ENCODE measurements around the gene RNF13. TPM values are rescaled to one million over a fixed set of nuclear protein-coding genes. Genes with fewer than 3 reads are reported as not detected.
"Not testable (repeated sequence)": the region's sequence is repeated elsewhere in the genome, so short reads cannot be mapped to it uniquely, and the experiment has no call there.

Gene RNF13
- total RNA-seq, 2 experiments from 2014 or later, result 30.4 to 32.8 TPM

- ChIA-PET POLR2A (no interaction called here), CTCF (no interaction called here)
Observed at GRCh38 chr3:149796026-149796425, 17.0 kb upstream of the RNF13 start.

- POLR2A ChIA-PET, result no interaction called here
Observed at GRCh38 chr3:149800693-149801092, 12.3 kb upstream of the RNF13 start.

GRCh38 chr3:149801195-149801594 is 11.8 kb upstream of the RNF13 start:
- ChIA-PET POLR2A (no interaction called here), CTCF (no interaction called here)

More at GRCh38 chr3:149800693-149801092, 12.3 kb upstream of the RNF13 start:
- CTCF ChIA-PET, result no interaction called here

DNA sequence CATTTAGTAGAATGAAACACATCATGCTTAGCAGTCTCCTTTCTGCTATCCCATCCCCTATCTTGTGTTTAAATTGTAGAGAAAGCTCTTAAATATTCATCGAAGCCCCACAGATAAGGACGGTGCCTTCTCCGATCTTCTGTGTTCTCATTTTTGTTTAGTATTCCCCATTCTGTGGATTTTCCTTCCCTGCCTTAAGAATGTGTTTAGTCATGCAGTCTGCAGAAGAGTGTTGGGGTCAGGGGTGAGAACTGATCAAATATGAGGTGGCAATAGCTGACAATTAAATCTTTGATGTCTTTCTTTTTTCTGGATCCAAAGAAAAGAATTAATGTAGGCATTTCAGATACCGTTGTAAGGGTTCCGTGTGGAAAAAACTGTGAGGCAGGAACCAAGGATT is 11.4 kb upstream of the RNF13 start:
- POLR2A ChIA-PET, result no interaction called here
- CTCF ChIA-PET, result no interaction called here

- ChIA-PET POLR2A (no interaction called here), CTCF (no interaction called here)
Observed at GRCh38 chr3:149806171-149806778, 6.7 kb upstream of the RNF13 start.

DNA sequence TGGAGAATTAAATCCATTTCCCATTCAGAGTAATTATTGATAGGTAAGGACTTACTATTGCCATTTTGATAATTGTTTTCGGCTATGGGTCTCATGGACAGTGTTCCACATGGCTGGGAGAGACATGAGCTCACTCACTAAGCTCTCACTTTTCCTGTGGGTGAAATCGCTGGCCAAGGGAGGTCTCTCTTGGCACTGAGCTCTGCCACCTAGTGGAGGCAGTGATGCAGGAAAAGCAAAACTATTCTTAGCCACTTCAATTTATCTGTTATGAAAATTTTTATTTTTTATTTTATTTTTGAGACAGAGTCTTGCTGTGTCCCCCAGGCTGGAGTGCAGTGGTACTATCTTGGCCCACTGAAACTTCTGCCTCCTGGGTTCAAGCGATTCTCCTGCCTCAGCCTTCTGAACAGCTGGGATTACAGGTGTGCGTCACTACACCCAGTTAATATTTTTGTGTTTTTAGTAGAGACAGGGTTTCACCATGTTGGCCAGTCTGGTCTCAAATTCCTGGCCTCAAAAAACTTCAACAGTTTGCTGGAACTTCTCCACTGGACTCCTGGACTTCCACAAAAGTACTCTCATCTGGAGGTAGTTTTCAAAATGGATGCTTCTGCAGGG is 4.7 kb upstream of the RNF13 start:
- ChIA-PET POLR2A (no interaction called here), CTCF (interaction anchor here (0.7 to 2.2 kb wide), 17 partner anchors 10 to 317 kb away, joined by 3 to 6 read pairs (median 3); no protein-coding TSS in a partner anchor)

- POLR2A ChIA-PET, result no interaction called here
- CTCF ChIA-PET, result interaction anchor here (0.8 kb wide), 1 partner anchor 303 kb away, joined by 3 read pairs; no protein-coding TSS in a partner anchor
Observed at GRCh38 chr3:149809699-149810098, 3.3 kb upstream of the RNF13 start.

GRCh38 chr3:149810846-149811245 is 2.2 kb upstream of the RNF13 start:
- POLR2A ChIA-PET, result no interaction called here
- CTCF ChIA-PET, result no interaction called here

- ChIA-PET POLR2A (no interaction called here), CTCF (no interaction called here)
Observed at GRCh38 chr3:149812165-149812605, 830 bp upstream of the RNF13 start.

DNA sequence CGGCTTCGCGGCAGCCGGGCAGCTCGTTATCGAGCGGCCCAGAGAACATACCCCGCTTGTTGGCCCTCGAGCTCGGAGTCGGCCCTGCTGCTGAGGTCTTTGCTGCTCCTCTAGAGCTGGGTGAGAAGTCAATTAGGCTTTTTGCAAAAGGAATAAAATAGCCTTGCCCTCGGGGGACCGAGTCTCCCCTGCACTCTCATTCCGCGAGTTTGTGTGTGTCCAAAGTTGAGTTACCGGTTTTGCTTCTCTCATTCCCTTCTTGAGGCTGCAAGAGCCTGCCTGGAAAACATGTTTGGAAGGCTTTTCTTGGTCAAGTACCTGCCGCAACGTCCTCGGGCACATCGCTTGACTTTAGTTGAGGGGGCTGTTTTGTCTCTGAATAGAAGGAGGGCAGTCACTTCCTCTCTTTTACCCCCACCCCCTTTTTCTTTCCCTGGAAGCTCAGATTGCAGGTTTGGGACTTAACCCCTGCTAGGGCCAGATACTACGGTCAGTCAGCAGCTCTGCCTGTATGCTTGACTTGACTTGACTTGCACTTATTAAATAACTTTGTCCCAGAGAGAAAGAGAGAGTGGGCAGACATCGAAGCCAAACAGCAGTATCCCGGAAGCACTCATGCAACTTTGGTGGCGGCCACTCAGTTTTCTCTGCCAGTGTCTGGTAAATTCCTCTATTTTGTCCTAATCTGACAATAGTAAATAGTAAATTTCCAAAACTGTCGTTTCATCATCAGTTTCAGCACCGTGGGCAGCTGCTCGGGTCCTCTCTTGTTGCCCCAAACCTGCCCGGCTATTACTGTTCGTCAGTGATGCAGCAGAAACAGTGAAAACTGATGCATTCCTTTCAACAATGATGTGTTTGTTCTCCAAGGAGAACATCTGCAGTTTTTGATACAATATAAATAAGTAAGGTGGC is 609 bp downstream of the RNF13 start:
- CTCF ChIA-PET, result interaction anchor here (0.7 kb wide), 1 partner anchor 61 kb away, joined by 3 read pairs; the partner anchor contains the start of gene COMMD2
- POLR2A ChIA-PET, result interaction anchor here (0.6 kb wide), 1 partner anchor 26 kb away, joined by 3 read pairs; no protein-coding TSS in a partner anchor

DNA sequence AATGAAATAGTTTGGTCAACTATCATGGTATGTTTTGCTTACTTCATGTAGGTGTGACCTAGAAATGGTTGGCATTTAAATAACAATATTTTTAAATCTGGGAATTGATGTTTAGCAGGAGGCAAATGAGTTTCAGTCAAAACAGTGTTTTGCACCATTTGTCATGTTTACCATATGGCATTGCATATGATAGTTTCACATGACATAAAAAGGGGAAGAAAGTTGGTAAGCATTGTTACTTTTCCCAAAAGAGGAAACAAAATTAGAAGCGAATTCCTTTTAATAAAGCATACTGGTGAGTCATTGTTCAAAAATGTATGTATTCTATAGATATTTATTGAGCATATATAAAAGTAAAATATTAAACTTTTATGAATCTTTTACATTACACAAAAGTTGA is 2.3 kb downstream of the RNF13 start:
- ChIA-PET POLR2A (no interaction called here), CTCF (no interaction called here)

GRCh38 chr3:149815728-149816127 is 2.7 kb downstream of the RNF13 start:
- ChIA-PET POLR2A (no interaction called here), CTCF (interaction anchor here (0.7 kb wide), 1 partner anchor 204 kb away, joined by 4 read pairs; no protein-coding TSS in a partner anchor)

DNA sequence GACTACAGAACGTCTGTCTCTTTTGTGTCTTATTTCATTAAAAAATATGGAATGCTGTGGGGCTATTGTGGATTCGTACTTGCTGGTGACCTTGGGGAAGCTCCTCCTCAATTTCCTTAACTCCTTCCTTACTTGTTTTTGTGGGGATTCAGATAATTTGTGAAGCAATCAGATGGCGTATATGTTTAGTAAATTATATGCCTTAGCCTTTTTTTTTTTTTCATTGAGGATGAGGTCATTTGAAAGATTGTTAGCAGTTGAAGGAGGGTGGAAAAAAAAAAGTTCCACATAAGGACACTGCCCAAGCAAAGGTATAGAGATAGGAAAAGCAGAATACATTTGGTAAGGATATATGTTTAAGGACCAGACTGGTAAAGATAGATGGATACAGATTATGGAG is 3.3 kb downstream of the RNF13 start:
- ChIA-PET CTCF (interaction anchor here (0.7 kb wide), 1 partner anchor 205 kb away, joined by 4 read pairs; no protein-coding TSS in a partner anchor), POLR2A (no interaction called here)

GRCh38 chr3:149816986-149817385 is 4.0 kb downstream of the RNF13 start:
- CTCF ChIA-PET, result no interaction called here
- POLR2A ChIA-PET, result no interaction called here

GRCh38 chr3:149819432-149819831 is 6.4 kb downstream of the RNF13 start:
- POLR2A ChIA-PET, result no interaction called here
- CTCF ChIA-PET, result interaction anchor here (2.0 kb wide), 1 partner anchor 11 kb away, joined by 6 read pairs; no protein-coding TSS in a partner anchor

DNA sequence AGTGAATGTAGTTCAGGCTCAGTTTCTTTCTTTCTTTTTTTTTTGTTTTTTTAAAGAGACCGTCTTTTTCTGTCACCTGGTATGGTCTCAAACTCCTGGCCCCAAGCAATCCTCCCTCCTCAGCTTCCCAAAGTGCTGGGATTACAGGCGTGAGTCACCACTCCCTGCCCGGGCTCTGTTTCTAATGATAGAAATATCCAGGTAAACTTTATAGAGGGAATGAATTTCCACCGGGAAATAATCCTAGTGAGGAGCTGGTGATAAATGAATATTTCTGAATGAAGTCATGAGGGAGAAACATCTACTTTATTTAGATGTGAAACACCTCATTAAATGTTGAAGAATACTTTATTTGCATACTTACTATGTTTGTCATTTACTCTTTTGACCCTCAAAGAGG is 7.2 kb downstream of the RNF13 start:
- ChIA-PET POLR2A (no interaction called here), CTCF (interaction anchor here (2.0 kb wide), 1 partner anchor 12 kb away, joined by 6 read pairs; no protein-coding TSS in a partner anchor)

DNA sequence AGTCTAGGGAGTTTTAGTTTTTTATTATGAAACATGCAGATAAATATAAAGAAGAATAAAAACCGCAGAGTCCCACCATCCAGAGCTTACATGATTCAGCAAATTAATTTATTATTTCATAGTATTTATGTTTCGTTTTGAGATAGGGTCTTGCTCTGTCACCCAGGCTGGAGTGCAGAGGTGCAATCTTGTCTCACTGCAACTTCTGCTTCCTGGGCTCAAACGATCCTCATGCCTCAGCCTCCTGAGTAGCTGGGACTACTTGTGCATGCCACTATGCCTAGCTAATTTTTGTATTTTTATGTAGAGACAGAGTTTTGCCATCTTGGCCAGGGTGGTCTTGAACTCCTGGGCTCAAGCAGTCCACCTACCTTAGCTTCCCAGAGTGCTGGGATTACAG is 13.6 kb downstream of the RNF13 start:
- POLR2A ChIA-PET, result no interaction called here
- CTCF ChIA-PET, result no interaction called here

- ChIA-PET CTCF (interaction anchor here (1.0 kb wide), 1 partner anchor 290 kb away, joined by 3 read pairs; no protein-coding TSS in a partner anchor), POLR2A (no interaction called here)
Observed at GRCh38 chr3:149828390-149828789, 15.4 kb downstream of the RNF13 start.

DNA sequence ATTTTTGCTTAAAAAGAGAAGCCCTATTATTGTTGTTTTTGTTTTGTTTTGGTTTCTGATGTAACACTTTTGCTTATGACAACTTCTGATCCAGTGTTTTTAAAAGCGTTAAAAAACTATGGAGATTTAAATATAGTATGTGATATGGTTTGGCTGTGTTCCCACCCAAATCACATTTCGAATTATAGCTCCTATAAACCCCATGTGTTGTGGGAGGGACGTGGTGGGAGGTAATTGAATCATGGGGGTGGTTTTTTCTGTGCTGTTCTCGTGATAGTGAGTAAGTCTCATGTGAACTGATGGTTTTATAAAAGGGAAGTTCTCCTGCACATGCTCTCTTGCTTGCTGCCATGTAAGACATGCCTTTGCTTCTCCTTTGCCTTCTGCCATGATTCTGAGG is 16.6 kb downstream of the RNF13 start:
- POLR2A ChIA-PET, result not testable (repeated sequence)

DNA sequence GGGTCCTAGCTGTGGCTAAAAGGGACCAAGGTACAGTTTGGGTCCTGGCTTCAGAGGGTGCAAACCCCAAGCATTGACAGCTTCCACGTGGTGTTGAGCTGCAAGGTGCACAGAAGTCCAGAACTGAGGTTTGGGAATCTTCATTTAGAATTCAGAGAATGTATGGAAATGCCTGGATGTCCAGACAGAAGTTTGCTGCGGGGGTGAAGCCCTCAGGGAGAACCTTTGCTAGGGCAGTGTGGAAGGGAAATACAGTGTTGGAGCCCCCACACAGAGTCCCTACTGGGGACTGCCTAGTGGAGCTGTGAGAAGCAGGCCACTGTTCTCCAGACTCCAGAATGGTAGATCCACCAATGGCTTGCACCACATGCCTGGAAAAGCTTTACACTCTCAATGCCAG is 17.9 kb downstream of the RNF13 start:
- POLR2A ChIA-PET, result no interaction called here

More for the DNA sequence above, 16.6 kb downstream of the RNF13 start:
- CTCF ChIA-PET, result not testable (repeated sequence)

More for the DNA sequence above, 17.9 kb downstream of the RNF13 start:
- CTCF ChIA-PET, result no interaction called here

Data from activated CD8-positive, alpha-beta memory T cell treated with anti-CD3 and anti-CD28 coated beads for 36 hours (primary cell).